DND-41 (cell line): ENCODE results near the gene KCNT2.

ENCODE experiments used
- ATAC-seq: fragments of 200-7000 bp; cut with Tn5 transposase; 3 replicates; pipeline ENCODE4 v1.9.1; 2021; ENCODE audit warnings: low read depth; ENCODE audit not compliant: insufficient read depth
- DNase-seq: peaks from one replicate; pipeline ENCODE4 v3.0.0-alpha.2; 2020
- H2AFZ ChIP-seq: 2 replicates; pipeline ENCODE4 v1.6.0; 2012; ENCODE audit warnings: low read depth, low read length
- H3K27ac ChIP-seq: 2 replicates; pipeline ENCODE4 v1.5.1; 2012; ENCODE audit warnings: low read length, inconsistent platforms
- H3K27me3 ChIP-seq: fragments of 200-600 bp; sonication (generic); 2 replicates; pipeline ENCODE4 v1.6.0; 2012; ENCODE audit warnings: low read length, mild to moderate bottlenecking, inconsistent platforms; ENCODE audit not compliant: insufficient read depth, poor library complexity
- H3K36me3 ChIP-seq: 2 replicates; pipeline ENCODE4 v1.5.1; 2012; ENCODE audit warnings: low read length, inconsistent platforms; ENCODE audit not compliant: insufficient read depth
- H3K4me1 ChIP-seq: 2 replicates; pipeline ENCODE4 v1.5.1; 2012; ENCODE audit warnings: mild to moderate bottlenecking, low read length; ENCODE audit not compliant: insufficient read depth
- H3K4me2 ChIP-seq: 2 replicates; pipeline ENCODE4 v1.6.0; 2012; ENCODE audit warnings: mild to moderate bottlenecking, moderate library complexity, low read length, inconsistent platforms; ENCODE audit not compliant: insufficient read depth
- H3K4me3 ChIP-seq, 2 experiments: fragments of 200-600 bp in 1 of 2; shearing (Covaris generic) in 1 of 2; 2 replicates each; pipeline ENCODE4 v1.5.1; 2012 to 2016; ENCODE audit warnings: inconsistent platforms in 2 of 2, low read length in 2 of 2, mild to moderate bottlenecking in 2 of 2, low read depth in 1 of 2, moderate library complexity in 1 of 2
- H3K79me2 ChIP-seq: 2 replicates; pipeline ENCODE4 v1.6.0; 2012; ENCODE audit warnings: low read length, inconsistent platforms; ENCODE audit not compliant: insufficient read depth
- H3K9ac ChIP-seq: 2 replicates; pipeline ENCODE4 v1.6.0; 2012; ENCODE audit warnings: low read depth, mild to moderate bottlenecking, inconsistent platforms, low read length, moderate library complexity
- H3K9me3 ChIP-seq: 2 replicates; pipeline ENCODE4 v1.5.1; 2012; ENCODE audit warnings: low read length, moderate library complexity, mild to moderate bottlenecking, inconsistent platforms; ENCODE audit not compliant: insufficient read depth, severe bottlenecking
- H4K20me1 ChIP-seq: 2 replicates; pipeline ENCODE4 v1.6.0; 2012; ENCODE audit warnings: low read length; ENCODE audit not compliant: insufficient read depth
- CTCF ChIP-seq: IDR thresholded peaks from 2 replicates; pipeline ENCODE4 v1.5.1; 2012; ENCODE audit warnings: borderline replicate concordance, low read length, moderate library complexity, mild to moderate bottlenecking; ENCODE audit not compliant: poor library complexity, severe bottlenecking; ENCODE audit errors: extremely low read depth
- EZH2 ChIP-seq: IDR thresholded peaks from 3 replicates; pipeline ENCODE4 v1.6.1; 2012; ENCODE audit warnings: borderline replicate concordance, low read depth, mild to moderate bottlenecking, moderate library complexity, low read length, inconsistent platforms; ENCODE audit not compliant: severe bottlenecking

KCNT2 gene

DNA sequence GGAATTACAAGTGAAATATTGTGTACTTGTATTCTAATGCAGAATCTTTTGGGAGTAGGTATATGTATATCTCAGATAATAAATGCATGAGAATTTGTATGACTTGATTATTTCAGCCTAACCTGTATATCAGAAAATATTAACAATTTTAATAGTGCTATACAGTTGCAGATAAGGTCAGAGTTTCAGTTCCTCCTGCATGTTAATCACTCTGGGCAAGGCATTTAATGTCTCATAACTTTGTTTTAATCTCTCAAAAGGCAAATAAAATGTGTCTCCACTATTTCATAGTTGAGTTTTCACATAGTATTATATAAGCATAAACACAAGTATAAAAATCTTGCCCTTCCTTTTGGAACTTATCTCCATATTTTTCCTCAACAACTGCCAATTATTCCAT is 352.5 kb downstream of the KCNT2 start:
- Histone ChIP-seq H3K4me2 (no peak overlapping the region), H3K79me2 (no peaks in the 10 kb centered on the region), H3K27ac (no peak overlapping the region), H3K9ac (no peak overlapping the region), H3K4me3 (no peak overlapping the region), H4K20me1 (no peaks in the 10 kb centered on the region), H3K36me3 (no peaks in the 10 kb centered on the region), H2AFZ (no peak overlapping the region), H3K27me3 (no peaks in the 10 kb centered on the region), H3K9me3 (no peaks in the 10 kb centered on the region), H3K4me1 (no peaks in the 10 kb centered on the region)
- TF ChIP-seq EZH2, result no peak
- ATAC-seq, result no peak
- no peak for DNase-seq

GRCh38 chr1:196229546-196229945 is 378.7 kb downstream of the KCNT2 start:
- no peak for ATAC-seq
- TF ChIP-seq EZH2 (no peak), CTCF (no peak)
- Histone ChIP-seq H4K20me1 (no peaks in the 10 kb centered on the region), H3K9me3 (no peaks in the 10 kb centered on the region), H3K9ac (no peak overlapping the region), H3K4me3 (no peak overlapping the region), H3K4me1 (no peaks in the 10 kb centered on the region), H3K79me2 (no peaks in the 10 kb centered on the region), H3K4me2 (no peak overlapping the region), H3K36me3 (no peaks in the 10 kb centered on the region), H3K27ac (no peak overlapping the region), H3K27me3 (no peaks in the 10 kb centered on the region), H2AFZ (no peak overlapping the region)
- DNase-seq, result no peak

GRCh38 chr1:196214866-196215265 is 393.4 kb downstream of the KCNT2 start:
- no peaks in the 10 kb centered on the region for H4K20me1 ChIP-seq
- no peaks in the 10 kb centered on the region for H3K27me3 ChIP-seq
- no peak overlapping the region for H2AFZ ChIP-seq
- H3K36me3 ChIP-seq, result no peaks in the 10 kb centered on the region
- no peak for TF ChIP-seq EZH2
- TF ChIP-seq CTCF, result no peak
- H3K4me3 ChIP-seq, result no peak overlapping the region
- H3K27ac ChIP-seq, result no peak overlapping the region
- no peak overlapping the region for H3K9ac ChIP-seq
- no peak overlapping the region for H3K4me2 ChIP-seq
- H3K79me2 ChIP-seq, result no peaks in the 10 kb centered on the region
- no peak for DNase-seq
- H3K4me1 ChIP-seq, result no peaks in the 10 kb centered on the region
- ATAC-seq, result no peak
- H3K9me3 ChIP-seq, result no peaks in the 10 kb centered on the region

- Histone ChIP-seq H3K36me3 (no peaks in the 10 kb centered on the region), H3K4me3 (no peak overlapping the region), H3K9me3 (no peaks in the 10 kb centered on the region), H3K27ac (no peak overlapping the region), H4K20me1 (no peaks in the 10 kb centered on the region), H3K4me2 (no peak overlapping the region), H3K4me1 (no peaks in the 10 kb centered on the region), H2AFZ (no peak overlapping the region), H3K9ac (no peak overlapping the region), H3K79me2 (no peaks in the 10 kb centered on the region), H3K27me3 (peaks cover 3% of the 10 kb centered on the region)
- DNase-seq (no peak), ATAC-seq (no peak)
- TF ChIP-seq EZH2 (no peak), CTCF (no peak)
Measured at GRCh38 chr1:196209983-196210382, 398.3 kb downstream of the KCNT2 start.
